Lower leg skin (tissue), 3 donors: ENCODE measurements around the gene ACAD9.

Experiments used
- CTCF ChIP-seq, 3 donors: fragments of 450-650 bp; IDR thresholded peaks; one replicate each; pipeline ENCODE4 v1.5.1; 2016; ENCODE audit warnings: antibody characterized with exemption in 3 of 3, mild to moderate bottlenecking in 3 of 3, moderate library complexity in 2 of 3
- POLR2A ChIP-seq, 2 donors: fragments of 450-650 bp; IDR thresholded peaks; one replicate each; pipeline ENCODE4 v1.6.1; 2016 to 2017; ENCODE audit warnings: antibody characterized with exemption in 2 of 2, mild to moderate bottlenecking in 1 of 2, moderate library complexity in 1 of 2

GRCh38 chr3:128906804-128907525 is 27.5 kb downstream of the ACAD9 start:
- TF ChIP-seq CTCF (IDR thresholded peaks at IDR 0.05), result no peak
- no peak for TF ChIP-seq POLR2A (IDR thresholded peaks at IDR 0.05)
